K562 (cell line): ENCODE results near the gene HSPB8. TPM values are rescaled to one million over a fixed set of nuclear protein-coding genes. Genes with fewer than 3 reads are reported as not detected.

Experiments
- ATAC-seq: fragments of 200-7000 bp; cut with Tn5 transposase; 3 replicates; pipeline ENCODE4 v1.9.1; 2020; ENCODE audit warnings: moderate library complexity
- BruUV-seq: library from RNA; stranded (reverse); fragments of 400-500 nt; replicated peaks from 2 replicates; lab custom pipeline; 2021; lab: Mats Ljungman, UMichigan
- CTCF ChIA-PET: fragments of 300-600 bp; formaldehyde crosslinking; extraction: SDS; loops from one replicate; lab custom pipeline; 2021; ENCODE audit warnings: low intra/inter-chr PET ratio; lab: Yijun Ruan, JAX
- POLR2A ChIA-PET: fragments of 300-600, 350-650 bp; sonication (Branson Sonifier 250); formaldehyde crosslinking; extraction: SDS; loops from one replicate; lab custom pipeline; 2021; ENCODE audit warnings: antibody characterized with exemption, inconsistent platforms; lab: Yijun Ruan, JAX
- DNase-seq, 4 experiments: peaks; one replicate each; pipeline versions ENCODE4 v3.0.0 to v3.0.0-alpha.2; 2011 to 2018; ENCODE audit warnings: low spot score in 3 of 4, mixed read lengths in 3 of 4; ENCODE audit errors: extremely low read depth in 1 of 4
- FAIRE-seq: peaks from 2 replicates; lab custom pipeline; 2011; peaks lifted over from hg19 to GRCh38; lab: Jason Lieb, UNC
- H2AFZ ChIP-seq: 2 replicates; pipeline ENCODE4 v1.6.0; 2011; ENCODE audit warnings: low read depth, low read length, control low read depth, inconsistent platforms
- H3K27ac ChIP-seq: fragments of 200-600 bp; 3 replicates; pipeline ENCODE4 v1.8.0; 2011; ENCODE audit warnings: low read depth, mild to moderate bottlenecking, control low read depth, inconsistent platforms, low read length, moderate library complexity, mixed read lengths; ENCODE audit errors: extremely low read depth
- H3K27me3 ChIP-seq, 2 experiments: fragments of 300-600 bp in 1 of 2; 2 replicates in 1 of 2; 3 replicates in 1 of 2; pipeline versions ENCODE4 v1.6.0 to v1.8.0; 2011; ENCODE audit warnings: inconsistent platforms in 2 of 2, low read length in 2 of 2, mild to moderate bottlenecking in 1 of 2, mixed read lengths in 1 of 2, moderate library complexity in 1 of 2; ENCODE audit not compliant: control insufficient read depth in 2 of 2, insufficient read depth in 2 of 2
- H3K36me3 ChIP-seq: fragments of 300-600 bp; 3 replicates; pipeline ENCODE4 v1.8.0; 2011; ENCODE audit warnings: mild to moderate bottlenecking, low read length, inconsistent platforms; ENCODE audit not compliant: control insufficient read depth, insufficient read depth
- H3K4me1 ChIP-seq, 2 experiments: fragments of 200-600 bp in 1 of 2; replicated peaks in 1 of 2; 2 replicates in 1 of 2; 3 replicates in 1 of 2; pipeline versions ENCODE4 v1.5.1 to v1.8.0; 2011; ENCODE audit warnings: inconsistent platforms in 2 of 2, low read length in 2 of 2, mild to moderate bottlenecking in 1 of 2, mixed read lengths in 1 of 2, moderate library complexity in 1 of 2; ENCODE audit not compliant: control insufficient read depth in 2 of 2, insufficient read depth in 2 of 2
- H3K4me2 ChIP-seq: 2 replicates; pipeline ENCODE4 v1.6.1; 2011; ENCODE audit warnings: low read length, control low read depth, inconsistent platforms, mixed read lengths; ENCODE audit not compliant: insufficient read depth
- H3K4me3 ChIP-seq: fragments of 200-600 bp; sonication (generic), shearing (Covaris generic); 2 replicates; pipeline ENCODE4 v1.5.1; 2016; ENCODE audit warnings: control low read depth, inconsistent platforms
- H3K79me2 ChIP-seq: fragments of 200-600 bp; 3 replicates; pipeline ENCODE4 v1.8.0; 2011; ENCODE audit warnings: low read length, inconsistent platforms; ENCODE audit not compliant: control insufficient read depth, insufficient read depth
- H3K9ac ChIP-seq, 2 experiments: 2 replicates each; pipeline versions ENCODE4 v1.6.0 to v1.6.1; 2011; ENCODE audit warnings: low read depth in 2 of 2, low read length in 2 of 2, control low read depth in 1 of 2, inconsistent platforms in 1 of 2, mild to moderate bottlenecking in 1 of 2, mixed read lengths in 1 of 2; ENCODE audit not compliant: insufficient read depth in 1 of 2
- H3K9me1 ChIP-seq: one replicate; pipeline ENCODE4 v1.6.0; 2011; ENCODE audit warnings: inconsistent platforms, mild to moderate bottlenecking, low read length, moderate library complexity; ENCODE audit not compliant: control insufficient read depth, insufficient read depth
- H3K9me3 ChIP-seq: replicated peaks from 2 replicates; pipeline ENCODE4 v1.5.1; 2011; ENCODE audit warnings: low read depth, low read length, inconsistent platforms; ENCODE audit not compliant: control insufficient read depth, insufficient read depth
- H4K20me1 ChIP-seq: replicated peaks from 2 replicates; pipeline ENCODE4 v1.6.1; 2011; ENCODE audit warnings: low read length, inconsistent platforms, mixed read lengths; ENCODE audit not compliant: control insufficient read depth, insufficient read depth
- CTBP1 ChIP-seq: fragments of 450-650 bp; IDR thresholded peaks from 2 replicates; pipeline ENCODE4 v1.6.1; 2016; ENCODE audit warnings: borderline replicate concordance
- EGR1 ChIP-seq: fragments of 450-650 bp; conservative IDR thresholded peaks from 2 replicates; pipeline ENCODE4 v1.6.1; 2017; ENCODE audit warnings: mild to moderate bottlenecking
- NR1H2 ChIP-seq: sonication (generic); formaldehyde crosslinking; IDR thresholded peaks from 2 replicates; pipeline ENCODE4 v1.4.0; 2020; ENCODE audit warnings: mild to moderate bottlenecking, missing genetic modification reagents
- STAT5B ChIP-seq: fragments of 250-450 bp; sonication (Bioruptor Pico); IDR thresholded peaks from 2 replicates; pipeline ENCODE4 v1.8.0; 2021; ENCODE audit warnings: mild to moderate bottlenecking, inconsistent platforms
- XRCC5 ChIP-seq: fragments of 200-400 bp; formaldehyde crosslinking; IDR thresholded peaks from 2 replicates; pipeline ENCODE4 v1.6.1; 2017; ENCODE audit warnings: low read depth, mild to moderate bottlenecking, low read length
- ZBTB8A ChIP-seq: fragments of 450-650 bp; IDR thresholded peaks from 2 replicates; pipeline ENCODE4 v1.6.1; 2018; ENCODE audit warnings: mild to moderate bottlenecking, moderate library complexity; ENCODE audit not compliant: partially characterized antibody
- ZNF175 ChIP-seq: fragments of 200-800 bp; sonication (Bioruptor generic); IDR thresholded peaks from 2 replicates; pipeline ENCODE4 v1.6.1; 2016; ENCODE audit warnings: low read depth, mild to moderate bottlenecking, missing genetic modification characterization, missing compliant biosample characterization
- ZNF589 ChIP-seq: fragments of 200-800 bp; sonication (Bioruptor generic); IDR thresholded peaks from 2 replicates; pipeline ENCODE4 v1.6.1; 2016; ENCODE audit warnings: low read depth, missing genetic modification characterization, missing compliant biosample characterization
- WGBS: fragments of 100-300 bp; shearing (Covaris generic); methylation state at CpG from one replicate; pipeline ENCODE4 v1.1.6; 2016; ENCODE audit warnings: low coverage, mixed read lengths; ENCODE audit not compliant: insufficient coverage; ENCODE audit errors: missing lambda C conversion rate; 5-methylcytosine and 5-hydroxymethylcytosine counted together
- in situ Hi-C: fragments of 300-500 bp; cut with MboI; formaldehyde crosslinking; loops from 4 replicates; pipeline ENCODE4 v1.15.0; 2018; ENCODE audit warnings: inconsistent platforms, mixed read lengths
- intact Hi-C: fragments of 100-400 bp; cut with micrococcal nuclease; formaldehyde crosslinking; loops from 2 replicates; pipeline ENCODE4 v1.14.2; 2022
- polyA plus RNA-seq, 8 experiments: library from polyadenylated mRNA; depleted of rRNA in 4 of 8; stranded (reverse) in 5 of 8; unstranded in 3 of 8; fragments of >200 nt; fragmentation: Nextera tagmentation in 2 of 8; fragmentation: Illumina TruSeq in 1 of 8; extraction: Ambion mirVana in 2 of 8; extraction: Trizol in 1 of 8; gene quantifications; 2 replicates each; pipeline versions ENCODE4 v1.2.1 to v1.2.3, GENCODE V29; 2011 to 2014; ENCODE audit warnings: inconsistent platforms in 1 of 8, missing spikeins in 1 of 8
- total RNA-seq, 7 experiments: library from RNA; depleted of rRNA in 6 of 7; stranded (reverse); fragments of >200 nt in 6 of 7; fragmentation: Illumina TruSeq in 2 of 7; extraction: Trizol in 2 of 7; gene quantifications; 2 replicates each; pipeline versions ENCODE4 v1.2.1 to v1.2.3, GENCODE V29; 2011 to 2021; ENCODE audit warnings: low replicate concordance in 1 of 7
- TF ChIP-seq, protein P1 (sequence below): fragments of 450-650 bp; IDR thresholded peaks from 2 replicates; pipeline ENCODE4 v1.6.1; 2017; ENCODE audit warnings: antibody characterized with exemption, mild to moderate bottlenecking

The HSPB8 gene
- total and polyA plus RNA-seq, 9 of the 15 experiments (the other 6 are each of a cell fraction or from before 2014, with no cell fraction given) = 0.13 TPM; not detected in 8

GRCh38 chr12:119134284-119135072 lies 44.3 kb upstream of the HSPB8 start:
- 2% methylated on average over 3 of the region's 3 CpGs for WGBS
- DNase-seq (no peak), ATAC-seq (no peak), FAIRE-seq (no peak)
- Histone ChIP-seq H2AFZ (no peak overlapping the region), H3K36me3 (no peaks in the 10 kb centered on the region), H3K4me1 (no peaks in the 10 kb centered on the region), H3K9me1 (peaks cover 3% of the 10 kb centered on the region), H4K20me1 (0 out of 2 replicates have a peak, but pooled peaks cover 3% of the 10 kb centered on the region), H3K4me2 (no peak overlapping the region), H3K9me3 (no peaks in the 10 kb centered on the region), H3K27me3 (no peaks in the 10 kb centered on the region), H3K27ac (no peak overlapping the region), H3K9ac (no peak overlapping the region), H3K4me3 (no peak overlapping the region), H3K79me2 (no peaks in the 10 kb centered on the region)
- TF ChIP-seq XRCC5 = no peak
- no peak for TF ChIP-seq NR1H2 (CRISPR knock-in tag)
- TF ChIP-seq STAT5B (CRISPR knock-in tag) = no peak
- no peak for TF ChIP-seq ZBTB8A
- no peak for TF ChIP-seq CTBP1
- TF ChIP-seq ZNF175 (CRISPR knock-in tag) = no peak
- TF ChIP-seq, protein P1, sequence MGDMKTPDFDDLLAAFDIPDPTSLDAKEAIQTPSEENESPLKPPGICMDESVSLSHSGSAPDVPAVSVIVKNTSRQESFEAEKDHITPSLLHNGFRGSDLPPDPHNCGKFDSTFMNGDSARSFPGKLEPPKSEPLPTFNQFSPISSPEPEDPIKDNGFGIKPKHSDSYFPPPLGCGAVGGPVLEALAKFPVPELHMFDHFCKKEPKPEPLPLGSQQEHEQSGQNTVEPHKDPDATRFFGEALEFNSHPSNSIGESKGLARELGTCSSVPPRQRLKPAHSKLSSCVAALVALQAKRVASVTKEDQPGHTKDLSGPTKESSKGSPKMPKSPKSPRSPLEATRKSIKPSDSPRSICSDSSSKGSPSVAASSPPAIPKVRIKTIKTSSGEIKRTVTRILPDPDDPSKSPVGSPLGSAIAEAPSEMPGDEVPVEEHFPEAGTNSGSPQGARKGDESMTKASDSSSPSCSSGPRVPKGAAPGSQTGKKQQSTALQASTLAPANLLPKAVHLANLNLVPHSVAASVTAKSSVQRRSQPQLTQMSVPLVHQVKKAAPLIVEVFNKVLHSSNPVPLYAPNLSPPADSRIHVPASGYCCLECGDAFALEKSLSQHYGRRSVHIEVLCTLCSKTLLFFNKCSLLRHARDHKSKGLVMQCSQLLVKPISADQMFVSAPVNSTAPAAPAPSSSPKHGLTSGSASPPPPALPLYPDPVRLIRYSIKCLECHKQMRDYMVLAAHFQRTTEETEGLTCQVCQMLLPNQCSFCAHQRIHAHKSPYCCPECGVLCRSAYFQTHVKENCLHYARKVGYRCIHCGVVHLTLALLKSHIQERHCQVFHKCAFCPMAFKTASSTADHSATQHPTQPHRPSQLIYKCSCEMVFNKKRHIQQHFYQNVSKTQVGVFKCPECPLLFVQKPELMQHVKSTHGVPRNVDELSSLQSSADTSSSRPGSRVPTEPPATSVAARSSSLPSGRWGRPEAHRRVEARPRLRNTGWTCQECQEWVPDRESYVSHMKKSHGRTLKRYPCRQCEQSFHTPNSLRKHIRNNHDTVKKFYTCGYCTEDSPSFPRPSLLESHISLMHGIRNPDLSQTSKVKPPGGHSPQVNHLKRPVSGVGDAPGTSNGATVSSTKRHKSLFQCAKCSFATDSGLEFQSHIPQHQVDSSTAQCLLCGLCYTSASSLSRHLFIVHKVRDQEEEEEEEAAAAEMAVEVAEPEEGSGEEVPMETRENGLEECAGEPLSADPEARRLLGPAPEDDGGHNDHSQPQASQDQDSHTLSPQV = no peak
- TF ChIP-seq ZNF589 (CRISPR knock-in tag) = no peak
- no peak for TF ChIP-seq EGR1
- in situ Hi-C loops (no loop called here), intact Hi-C loops (no loop called here)
- ChIA-PET CTCF (no interaction called here), POLR2A (interaction anchor here (0.8 kb wide), 1 partner anchor 10 kb away, joined by 5 read pairs; no protein-coding TSS in a partner anchor)
- BruUV-seq = no TSS peak
